ENCODE results near the gene SLC25A47. TPM values are rescaled to one million over a fixed set of nuclear protein-coding genes. Genes with fewer than 3 reads are reported as not detected.

SLC25A47 gene
- total RNA-seq, 1 experiment from 2014 or later, result not detected

- Mint-ChIP-seq H3K9me3 (ENCODE audit: unreplicated experiment) (no peaks in the 10 kb centered on the region), H3K27ac (ENCODE audit: low read depth, unreplicated experiment) (no peak overlapping the region), H3K4me1 (ENCODE audit: insufficient read depth, unreplicated experiment) (peaks cover 3% of the 10 kb centered on the region), H3K36me3 (ENCODE audit: insufficient read depth, unreplicated experiment) (no peaks in the 10 kb centered on the region), H3K27me3 (ENCODE audit: insufficient read depth, unreplicated experiment) (no peaks in the 10 kb centered on the region), H3K4me3 (ENCODE audit: unreplicated experiment) (no peak overlapping the region)
- BruUV-seq (replicated peaks), result no TSS peak
- ChIA-PET POLR2A (interaction anchor here (0.6 kb wide), 1 partner anchor 8 kb away, joined by 5 read pairs; the partner anchor contains the start of gene SLC25A29), CTCF (interaction anchor here (0.6 to 1.3 kb wide), 3 partner anchors 19 to 88 kb away, joined by 3 to 5 read pairs (median 5); no protein-coding TSS in a partner anchor)
- intact Hi-C loops (cut with micrococcal nuclease), result no loop called here
- TF ChIP-seq, protein P1, sequence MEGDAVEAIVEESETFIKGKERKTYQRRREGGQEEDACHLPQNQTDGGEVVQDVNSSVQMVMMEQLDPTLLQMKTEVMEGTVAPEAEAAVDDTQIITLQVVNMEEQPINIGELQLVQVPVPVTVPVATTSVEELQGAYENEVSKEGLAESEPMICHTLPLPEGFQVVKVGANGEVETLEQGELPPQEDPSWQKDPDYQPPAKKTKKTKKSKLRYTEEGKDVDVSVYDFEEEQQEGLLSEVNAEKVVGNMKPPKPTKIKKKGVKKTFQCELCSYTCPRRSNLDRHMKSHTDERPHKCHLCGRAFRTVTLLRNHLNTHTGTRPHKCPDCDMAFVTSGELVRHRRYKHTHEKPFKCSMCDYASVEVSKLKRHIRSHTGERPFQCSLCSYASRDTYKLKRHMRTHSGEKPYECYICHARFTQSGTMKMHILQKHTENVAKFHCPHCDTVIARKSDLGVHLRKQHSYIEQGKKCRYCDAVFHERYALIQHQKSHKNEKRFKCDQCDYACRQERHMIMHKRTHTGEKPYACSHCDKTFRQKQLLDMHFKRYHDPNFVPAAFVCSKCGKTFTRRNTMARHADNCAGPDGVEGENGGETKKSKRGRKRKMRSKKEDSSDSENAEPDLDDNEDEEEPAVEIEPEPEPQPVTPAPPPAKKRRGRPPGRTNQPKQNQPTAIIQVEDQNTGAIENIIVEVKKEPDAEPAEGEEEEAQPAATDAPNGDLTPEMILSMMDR (IDR thresholded peaks at IDR 0.05; ENCODE audit: unreplicated experiment), result no peak
- DNase-seq (ENCODE audit: unreplicated experiment), result no peak
These were observed 25.5 kb upstream of the SLC25A47 start for GRCh38 chr14:100297320-100298300.

- peaks cover 5% of the 10 kb centered on the region for H3K36me3 Mint-ChIP-seq (ENCODE audit: insufficient read depth, unreplicated experiment)
- ChIA-PET CTCF (interaction anchor here (0.7 kb wide), 1 partner anchor 15 kb away, joined by 4 read pairs; no protein-coding TSS in a partner anchor), POLR2A (no interaction called here)
- TF ChIP-seq, protein P1 (IDR thresholded peaks at IDR 0.05; ENCODE audit: unreplicated experiment), result no peak
- H3K9me3 Mint-ChIP-seq (ENCODE audit: unreplicated experiment), result no peaks in the 10 kb centered on the region
- no TSS peak for BruUV-seq (replicated peaks)
- peaks cover 9% of the 10 kb centered on the region for H3K4me1 Mint-ChIP-seq (ENCODE audit: insufficient read depth, unreplicated experiment)
- H3K27me3 Mint-ChIP-seq (ENCODE audit: insufficient read depth, unreplicated experiment), result no peaks in the 10 kb centered on the region
- H3K27ac Mint-ChIP-seq (ENCODE audit: low read depth, unreplicated experiment), result no peak overlapping the region
- intact Hi-C loops (cut with micrococcal nuclease), result no loop called here
- H3K4me3 Mint-ChIP-seq (ENCODE audit: unreplicated experiment), result no peak overlapping the region
- DNase-seq (ENCODE audit: unreplicated experiment), result no peak
These were observed 24.4 kb upstream of the SLC25A47 start for GRCh38 chr14:100298551-100299237.

- Mint-ChIP-seq H3K4me1 (ENCODE audit: insufficient read depth, unreplicated experiment) (peaks cover 9% of the 10 kb centered on the region), H3K4me3 (ENCODE audit: unreplicated experiment) (no peak overlapping the region), H3K27me3 (ENCODE audit: insufficient read depth, unreplicated experiment) (no peaks in the 10 kb centered on the region), H3K27ac (ENCODE audit: low read depth, unreplicated experiment) (no peak overlapping the region), H3K36me3 (ENCODE audit: insufficient read depth, unreplicated experiment) (peaks cover 5% of the 10 kb centered on the region), H3K9me3 (ENCODE audit: unreplicated experiment) (no peaks in the 10 kb centered on the region)
- ChIA-PET CTCF (interaction anchor here (0.7 to 2.5 kb wide), 2 partner anchors 14 to 15 kb away, joined by 4 to 11 read pairs; no protein-coding TSS in a partner anchor), POLR2A (no interaction called here)
- no peak for DNase-seq (ENCODE audit: unreplicated experiment)
- TF ChIP-seq, protein P1 (IDR thresholded peaks at IDR 0.05; ENCODE audit: unreplicated experiment), result no peak
- no TSS peak for BruUV-seq (replicated peaks)
- intact Hi-C loops (cut with micrococcal nuclease), result no loop called here
These were observed 23.9 kb upstream of the SLC25A47 start for GRCh38 chr14:100299238-100299560.

DNA sequence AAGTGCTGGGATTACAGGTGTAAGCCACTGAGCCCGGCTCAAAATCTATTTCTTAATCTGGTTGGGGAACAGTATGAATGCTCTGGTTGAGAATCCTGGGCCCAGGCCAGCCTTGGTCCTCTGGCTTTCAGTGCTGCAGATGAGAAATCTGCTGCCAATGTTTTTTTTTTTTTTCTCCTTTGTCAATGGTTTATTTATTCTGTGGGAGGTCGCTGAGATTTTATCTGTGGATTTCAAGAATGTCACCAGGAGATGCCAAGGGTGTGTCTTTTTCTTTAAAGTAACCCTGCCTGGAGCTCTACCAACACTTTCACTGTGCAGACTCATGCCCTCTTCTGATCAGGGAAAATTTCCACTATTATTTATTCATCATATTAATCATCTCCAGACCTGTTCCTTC lies 20.5 kb upstream of the SLC25A47 start:
- Mint-ChIP-seq H3K27ac (ENCODE audit: low read depth, unreplicated experiment) (peak overlapping the region; percentile 27), H3K27me3 (ENCODE audit: insufficient read depth, unreplicated experiment) (no peaks in the 10 kb centered on the region), H3K9me3 (ENCODE audit: unreplicated experiment) (no peaks in the 10 kb centered on the region), H3K4me1 (ENCODE audit: insufficient read depth, unreplicated experiment) (peaks cover 28% of the 10 kb centered on the region), H3K4me3 (ENCODE audit: unreplicated experiment) (no peak overlapping the region), H3K36me3 (ENCODE audit: insufficient read depth, unreplicated experiment) (peaks cover 5% of the 10 kb centered on the region)
- TF ChIP-seq, protein P1 (IDR thresholded peaks at IDR 0.05; ENCODE audit: unreplicated experiment), result no peak
- ChIA-PET CTCF (interaction anchor here (0.7 to 2.1 kb wide), 13 partner anchors 11 to 1703 kb away, joined by 3 to 10 read pairs (median 4); no protein-coding TSS in a partner anchor), POLR2A (interaction anchor here (0.7 to 2.1 kb wide), 3 partner anchors 73 to 139 kb away, joined by 3 to 7 read pairs (median 5); a partner anchor contains a TSS)
- intact Hi-C loops (cut with micrococcal nuclease), result no loop called here
- BruUV-seq (replicated peaks), result no TSS peak
- DNase-seq (ENCODE audit: unreplicated experiment), result no peak

All from MCF 10A (cell line).